NB4 (cell line): ENCODE data around the gene GALNT13.

ENCODE experiments used
- DNase-seq: peaks from one replicate; pipeline ENCODE4 v3.0.0; 2010; ENCODE audit warnings: low read depth
- H3K4me3 ChIP-seq: one replicate; pipeline ENCODE4 v1.5.1; 2011; ENCODE audit warnings: mild to moderate bottlenecking, low read depth, low read length, moderate library complexity
- MYC ChIP-seq: IDR thresholded peaks from 2 replicates; pipeline ENCODE4 v1.6.1; 2011; ENCODE audit warnings: low read depth, low read length
- POLR2A ChIP-seq: IDR thresholded peaks from 2 replicates; pipeline ENCODE4 v1.6.1; 2011; ENCODE audit warnings: mild to moderate bottlenecking; ENCODE audit not compliant: insufficient read length; ENCODE audit errors: extremely low read depth
- TF ChIP-seq, protein P1 (sequence below): IDR thresholded peaks from one replicate; pipeline ENCODE4 v1.5.1; 2012; ENCODE audit warnings: low read depth, low read length
- TF ChIP-seq, protein P2 (sequence below): IDR thresholded peaks from 2 replicates; pipeline ENCODE4 v1.6.1; 2011; ENCODE audit warnings: low read depth, low read length

Gene GALNT13

DNA sequence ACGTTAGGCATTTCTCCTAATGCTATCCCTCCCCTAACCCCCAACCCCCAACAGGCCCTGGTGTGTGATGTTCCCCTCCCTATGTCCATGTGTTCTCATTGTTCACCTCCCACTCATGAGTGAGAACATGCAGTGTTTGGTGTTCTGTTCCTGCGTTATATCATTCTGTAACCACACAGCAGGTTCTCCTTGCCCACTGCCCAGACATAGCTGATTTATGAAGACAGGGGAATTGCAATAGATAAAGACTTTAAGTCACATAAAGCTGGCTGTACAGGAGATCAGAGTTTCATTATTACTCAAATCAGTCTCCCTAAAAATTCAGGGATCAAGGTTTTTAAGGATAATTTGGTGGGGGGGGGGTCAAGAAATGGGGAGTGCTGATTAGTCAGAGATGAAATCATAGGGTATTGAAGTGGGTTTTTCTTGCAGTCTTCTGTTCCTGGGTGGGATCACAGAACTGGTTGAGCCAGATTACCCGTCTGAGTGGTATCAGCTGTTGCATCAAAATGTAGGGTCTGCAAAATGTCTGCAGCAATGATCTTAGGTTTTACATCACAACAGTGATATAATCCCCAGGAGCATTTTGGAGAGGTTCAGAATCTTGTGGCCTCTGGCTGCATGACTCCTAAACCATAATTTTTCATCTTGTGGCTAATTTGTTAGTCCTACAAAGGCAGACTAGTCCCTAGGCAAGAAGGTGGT is 434.7 kb downstream of the GALNT13 start:
- no peak overlapping the region for H3K4me3 ChIP-seq
- TF ChIP-seq POLR2A (no peak), MYC (no peak)
- TF ChIP-seq, protein P1, sequence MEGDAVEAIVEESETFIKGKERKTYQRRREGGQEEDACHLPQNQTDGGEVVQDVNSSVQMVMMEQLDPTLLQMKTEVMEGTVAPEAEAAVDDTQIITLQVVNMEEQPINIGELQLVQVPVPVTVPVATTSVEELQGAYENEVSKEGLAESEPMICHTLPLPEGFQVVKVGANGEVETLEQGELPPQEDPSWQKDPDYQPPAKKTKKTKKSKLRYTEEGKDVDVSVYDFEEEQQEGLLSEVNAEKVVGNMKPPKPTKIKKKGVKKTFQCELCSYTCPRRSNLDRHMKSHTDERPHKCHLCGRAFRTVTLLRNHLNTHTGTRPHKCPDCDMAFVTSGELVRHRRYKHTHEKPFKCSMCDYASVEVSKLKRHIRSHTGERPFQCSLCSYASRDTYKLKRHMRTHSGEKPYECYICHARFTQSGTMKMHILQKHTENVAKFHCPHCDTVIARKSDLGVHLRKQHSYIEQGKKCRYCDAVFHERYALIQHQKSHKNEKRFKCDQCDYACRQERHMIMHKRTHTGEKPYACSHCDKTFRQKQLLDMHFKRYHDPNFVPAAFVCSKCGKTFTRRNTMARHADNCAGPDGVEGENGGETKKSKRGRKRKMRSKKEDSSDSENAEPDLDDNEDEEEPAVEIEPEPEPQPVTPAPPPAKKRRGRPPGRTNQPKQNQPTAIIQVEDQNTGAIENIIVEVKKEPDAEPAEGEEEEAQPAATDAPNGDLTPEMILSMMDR: no peak
- TF ChIP-seq, protein P2, sequence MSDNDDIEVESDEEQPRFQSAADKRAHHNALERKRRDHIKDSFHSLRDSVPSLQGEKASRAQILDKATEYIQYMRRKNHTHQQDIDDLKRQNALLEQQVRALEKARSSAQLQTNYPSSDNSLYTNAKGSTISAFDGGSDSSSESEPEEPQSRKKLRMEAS: no peak
- no peak for DNase-seq

DNA sequence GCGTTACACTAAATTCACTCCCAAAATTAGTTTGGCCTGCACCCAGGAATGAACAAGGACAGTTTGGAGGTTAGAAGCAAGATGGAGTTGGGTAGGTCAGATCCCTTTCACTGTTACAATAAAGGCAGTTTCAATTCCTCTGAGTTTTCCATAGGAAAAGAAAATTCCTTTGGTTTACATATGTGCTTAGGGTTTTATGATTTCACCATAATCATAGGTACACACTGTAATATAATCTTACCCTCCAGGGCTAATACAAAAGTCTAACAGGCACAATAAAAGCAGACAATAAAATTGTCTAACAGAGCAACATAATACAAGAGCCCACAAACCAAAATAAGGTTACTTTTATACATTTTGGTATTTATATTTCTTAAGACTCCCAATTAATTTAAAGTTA is 435.3 kb downstream of the GALNT13 start:
- TF ChIP-seq MYC (no peak), POLR2A (no peak)
- TF ChIP-seq, protein P1: no peak
- TF ChIP-seq, protein P2: no peak
- DNase-seq: no peak
- H3K4me3 ChIP-seq: no peak overlapping the region

DNA sequence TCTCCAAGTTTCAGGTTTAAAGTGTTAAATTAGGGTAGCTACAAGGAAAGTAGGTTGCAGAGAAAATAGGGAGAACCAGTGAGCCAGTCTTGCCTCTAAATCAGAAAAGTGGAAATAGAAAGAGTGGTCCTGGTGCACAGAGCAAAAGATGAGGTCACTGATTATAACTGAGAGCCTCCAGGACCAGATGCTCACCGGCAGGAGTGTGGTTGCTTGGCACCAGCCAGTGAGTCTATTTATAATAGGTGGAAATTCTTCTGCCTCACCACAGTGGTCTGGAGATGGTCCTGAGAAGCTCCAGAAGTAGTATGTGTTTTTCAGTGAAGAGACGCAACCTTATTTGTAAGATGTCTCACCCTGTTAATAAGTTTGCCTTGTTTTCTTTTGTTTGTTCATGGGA is 452.9 kb downstream of the GALNT13 start:
- no peak for TF ChIP-seq POLR2A
- TF ChIP-seq, protein P1: no peak
- no peak for TF ChIP-seq MYC
- TF ChIP-seq, protein P2: no peak
- no peak for DNase-seq
- H3K4me3 ChIP-seq: no peak overlapping the region

DNA sequence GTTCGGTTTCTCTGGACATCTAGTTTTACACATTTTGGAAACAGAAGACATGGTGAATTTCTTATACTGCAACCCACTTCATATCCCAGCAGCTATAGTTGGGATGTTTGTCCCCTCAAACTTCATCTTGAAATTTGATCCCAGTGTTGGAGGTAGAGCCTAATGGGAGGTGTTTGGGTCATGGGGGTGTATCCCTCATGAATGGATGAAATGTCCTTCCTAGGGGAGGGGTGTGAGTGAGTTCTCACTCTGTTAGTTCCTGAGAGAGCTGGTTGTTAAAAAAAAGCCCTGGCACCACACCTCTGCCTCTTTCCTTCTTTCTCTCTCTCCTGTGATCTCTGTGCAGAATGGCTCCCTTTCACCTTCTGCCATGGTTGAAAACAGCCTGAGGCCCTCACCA is 457.8 kb downstream of the GALNT13 start:
- no peak overlapping the region for H3K4me3 ChIP-seq
- DNase-seq: no peak
- TF ChIP-seq, protein P2: no peak
- TF ChIP-seq, protein P1: no peak
- TF ChIP-seq MYC (no peak), POLR2A (no peak)

DNA sequence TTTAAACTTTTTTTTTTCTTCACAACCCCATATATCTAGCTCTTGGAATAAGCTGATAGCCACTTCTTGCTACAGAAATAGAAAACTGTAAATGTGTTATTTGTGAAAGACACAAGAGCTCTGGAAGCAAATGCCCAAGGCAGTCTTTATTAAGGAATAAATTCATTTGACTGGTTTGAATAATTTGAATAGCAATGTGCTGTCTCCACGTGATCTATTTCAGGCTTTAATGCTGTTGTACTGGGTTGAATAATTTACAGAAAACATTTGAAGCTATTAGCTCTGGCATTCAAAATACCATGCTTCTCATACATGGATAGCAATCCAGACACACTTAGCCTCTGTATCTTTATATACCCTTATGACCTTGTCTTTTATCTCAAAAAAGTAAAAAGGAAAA is 460.1 kb downstream of the GALNT13 start:
- no peak for DNase-seq
- no peak overlapping the region for H3K4me3 ChIP-seq
- no peak for TF ChIP-seq POLR2A
- TF ChIP-seq, protein P1: no peak

DNA sequence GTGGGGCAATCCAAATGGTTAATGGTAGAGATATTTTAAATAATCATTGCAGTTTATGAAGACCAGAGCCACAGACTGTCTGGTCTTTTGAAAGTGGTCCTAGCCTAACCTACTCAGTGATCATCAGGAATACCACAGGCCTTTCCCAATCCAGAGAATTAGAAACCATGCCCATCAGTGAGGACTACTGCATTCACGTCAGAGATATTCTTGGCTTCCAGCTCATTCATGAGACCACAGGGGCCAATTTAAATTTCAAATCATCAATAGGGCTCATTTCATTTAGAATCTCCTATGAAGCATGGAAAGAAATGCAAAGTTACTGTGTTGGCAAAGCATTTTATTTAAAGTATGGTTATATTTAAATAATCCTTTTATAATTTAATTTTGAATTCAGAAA is 464.5 kb downstream of the GALNT13 start:
- no peak for TF ChIP-seq MYC
- TF ChIP-seq, protein P2: no peak
- TF ChIP-seq POLR2A: no peak
- TF ChIP-seq, protein P1: no peak
- no peak for DNase-seq
- H3K4me3 ChIP-seq: no peak overlapping the region
